BJ (cell line): ENCODE data around the gene SPINK8. TPM values are rescaled to one million over a fixed set of nuclear protein-coding genes. Genes with fewer than 3 reads are reported as not detected.
A peak's percentile ranks its signal among the peaks of the same experiment; 100 is the strongest.

ENCODE experiments used
- CTCF ChIA-PET: fragments of 350-600 bp; formaldehyde crosslinking; extraction: SDS; loops from one replicate; lab custom pipeline; 2021; ENCODE audit warnings: antibody characterized with exemption, inconsistent platforms; lab: Yijun Ruan, JAX
- POLR2A ChIA-PET: fragments of 300-600 bp; sonication (Branson Sonifier 250); formaldehyde crosslinking; extraction: SDS; loops from one replicate; lab custom pipeline; 2021; ENCODE audit warnings: antibody characterized with exemption; lab: Charles Lee
- DNase-seq: peaks from one replicate; pipeline ENCODE4 v3.0.0-alpha.2; 2011; ENCODE audit warnings: low read depth
- H3K27me3 ChIP-seq: 2 replicates; pipeline ENCODE4 v1.6.0; 2011; ENCODE audit warnings: low read length; ENCODE audit not compliant: control insufficient read depth, insufficient read depth
- H3K36me3 ChIP-seq: 2 replicates; pipeline ENCODE4 v1.5.1; 2011; ENCODE audit warnings: low read length; ENCODE audit not compliant: control insufficient read depth, insufficient read depth
- H3K4me3 ChIP-seq: 2 replicates; pipeline ENCODE4 v1.5.1; 2011; ENCODE audit warnings: low read depth, mild to moderate bottlenecking, control low read depth, low read length
- polyA plus RNA-seq: library from polyadenylated mRNA; depleted of rRNA; stranded (reverse); fragments of >200 nt; gene quantifications from 2 replicates; pipeline ENCODE4 v1.2.3, GENCODE V29; 2011
- TF ChIP-seq, protein P1 (sequence below): IDR thresholded peaks from 2 replicates; pipeline ENCODE4 v1.5.1; 2011; ENCODE audit warnings: low read depth, mild to moderate bottlenecking, control low read depth, inconsistent platforms, low read length, moderate library complexity; ENCODE audit not compliant: insufficient read depth

SPINK8 gene
- polyA plus RNA-seq, 1 experiment = not detected

DNA sequence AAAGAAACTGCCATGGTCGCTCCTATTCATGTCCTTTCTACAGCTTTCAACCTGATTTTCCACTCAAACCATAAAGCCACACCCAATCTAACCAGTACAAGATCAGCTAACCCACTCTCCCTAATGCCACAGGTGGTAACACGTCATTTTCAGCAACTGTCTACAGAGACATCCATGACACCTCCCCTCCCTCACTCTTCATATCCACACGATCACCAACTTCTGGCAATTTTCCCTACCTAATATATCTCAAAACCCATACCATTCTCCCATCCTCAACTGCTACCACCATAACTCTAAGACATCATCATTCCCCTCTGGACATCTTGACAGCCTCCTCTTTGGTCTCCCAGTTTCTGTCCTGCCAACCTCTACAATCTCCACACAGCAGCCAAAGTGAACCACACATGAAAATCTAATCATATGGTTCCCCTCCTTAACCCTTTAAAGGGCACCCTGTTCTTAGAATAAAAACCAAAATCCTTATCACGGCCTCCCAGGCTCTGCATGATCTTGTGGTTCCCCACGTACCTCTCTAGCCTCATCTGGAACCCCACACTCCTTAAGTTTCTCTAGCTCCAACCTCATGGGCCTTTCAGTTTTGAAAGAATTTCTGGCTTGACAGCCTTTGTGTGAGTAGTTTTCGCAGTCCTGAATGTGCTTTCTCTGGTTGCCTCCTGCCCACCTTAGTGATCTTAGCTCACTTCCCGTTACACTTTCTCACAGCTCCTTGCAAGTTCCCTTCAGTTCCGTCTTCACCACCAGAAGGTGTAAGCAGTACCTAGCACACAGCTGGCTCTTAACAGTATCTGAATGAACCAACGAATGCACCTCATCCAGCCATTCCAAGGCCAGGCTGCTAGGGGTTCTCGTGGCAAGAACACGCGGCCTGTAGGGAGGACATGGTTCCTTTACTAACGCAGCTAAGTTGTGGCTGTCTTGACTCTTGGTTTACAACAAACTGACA lies 33.4 kb downstream of the SPINK8 start:
- TF ChIP-seq, protein P1, sequence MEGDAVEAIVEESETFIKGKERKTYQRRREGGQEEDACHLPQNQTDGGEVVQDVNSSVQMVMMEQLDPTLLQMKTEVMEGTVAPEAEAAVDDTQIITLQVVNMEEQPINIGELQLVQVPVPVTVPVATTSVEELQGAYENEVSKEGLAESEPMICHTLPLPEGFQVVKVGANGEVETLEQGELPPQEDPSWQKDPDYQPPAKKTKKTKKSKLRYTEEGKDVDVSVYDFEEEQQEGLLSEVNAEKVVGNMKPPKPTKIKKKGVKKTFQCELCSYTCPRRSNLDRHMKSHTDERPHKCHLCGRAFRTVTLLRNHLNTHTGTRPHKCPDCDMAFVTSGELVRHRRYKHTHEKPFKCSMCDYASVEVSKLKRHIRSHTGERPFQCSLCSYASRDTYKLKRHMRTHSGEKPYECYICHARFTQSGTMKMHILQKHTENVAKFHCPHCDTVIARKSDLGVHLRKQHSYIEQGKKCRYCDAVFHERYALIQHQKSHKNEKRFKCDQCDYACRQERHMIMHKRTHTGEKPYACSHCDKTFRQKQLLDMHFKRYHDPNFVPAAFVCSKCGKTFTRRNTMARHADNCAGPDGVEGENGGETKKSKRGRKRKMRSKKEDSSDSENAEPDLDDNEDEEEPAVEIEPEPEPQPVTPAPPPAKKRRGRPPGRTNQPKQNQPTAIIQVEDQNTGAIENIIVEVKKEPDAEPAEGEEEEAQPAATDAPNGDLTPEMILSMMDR = no peak
- DNase-seq = no peak
- H3K4me3 ChIP-seq = peak overlapping the region; percentile 93
- H3K36me3 ChIP-seq = peaks cover 11% of the 10 kb centered on the region
- POLR2A ChIA-PET = interaction anchor here (0.6 kb wide), 1 partner anchor 146 kb away, joined by 3 read pairs; no protein-coding TSS in a partner anchor
- H3K27me3 ChIP-seq = no peaks in the 10 kb centered on the region
- CTCF ChIA-PET = interaction anchor here (0.7 to 3.9 kb wide), 3 partner anchors 101 to 136 kb away, joined by 3 to 14 read pairs (median 3); no protein-coding TSS in a partner anchor

DNA sequence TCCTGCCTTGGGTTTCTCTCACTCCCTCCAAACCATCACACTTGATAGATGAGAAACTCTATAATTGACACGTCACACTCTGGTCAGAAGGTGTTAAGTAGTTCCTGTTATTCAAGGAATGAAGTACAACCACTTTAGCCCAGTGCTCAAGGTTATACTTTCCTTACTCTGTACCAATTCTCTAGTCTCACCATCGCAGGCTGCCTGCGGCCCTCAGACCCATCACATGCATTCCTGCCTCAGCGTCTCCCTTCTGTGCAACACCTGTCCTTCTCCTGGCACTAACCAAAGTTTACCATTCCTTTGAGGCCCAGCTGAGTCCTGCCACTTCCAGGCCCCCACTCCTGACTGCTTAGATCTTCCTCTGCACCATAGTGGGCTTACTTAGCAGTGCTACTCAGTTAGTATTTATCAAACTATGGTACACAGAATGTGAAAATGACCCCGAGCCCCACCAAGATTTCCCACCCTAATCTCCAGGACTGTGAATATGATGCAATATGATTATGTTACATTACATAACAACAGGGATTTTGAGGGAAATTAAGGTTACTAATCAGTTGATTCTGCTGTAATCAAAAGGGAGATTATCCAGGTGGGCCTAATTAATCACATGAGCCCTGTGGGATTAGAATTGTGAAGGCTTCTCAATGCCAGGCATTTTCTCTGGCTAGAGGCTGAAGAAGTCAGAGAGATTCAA lies 36.2 kb downstream of the SPINK8 start:
- peaks cover 15% of the 10 kb centered on the region for H3K36me3 ChIP-seq
- no peak for DNase-seq
- TF ChIP-seq, protein P1 = no peak
- H3K4me3 ChIP-seq = no peak overlapping the region
- no peaks in the 10 kb centered on the region for H3K27me3 ChIP-seq
- ChIA-PET POLR2A (no interaction called here), CTCF (interaction anchor here (3.9 kb wide), 1 partner anchor 139 kb away, joined by 14 read pairs; no protein-coding TSS in a partner anchor)

DNA sequence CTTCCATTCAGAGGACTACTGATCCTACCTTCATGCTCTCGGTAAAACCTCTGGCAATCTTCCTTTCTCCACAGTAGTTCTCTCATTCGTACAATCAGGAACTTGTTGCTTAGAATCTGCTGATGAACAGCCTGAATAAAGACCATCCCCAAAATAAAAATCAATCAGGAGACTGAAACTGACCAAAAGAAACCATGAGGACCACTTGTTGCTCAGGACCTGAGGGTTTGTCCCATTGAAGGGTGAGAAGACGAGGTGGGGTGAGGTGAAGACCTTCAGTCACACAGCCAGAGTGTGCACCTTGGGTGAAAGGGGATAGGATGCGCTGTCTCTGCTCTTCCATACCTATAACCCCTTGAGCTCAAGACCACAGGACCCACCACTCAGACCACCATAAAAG lies 36.8 kb downstream of the SPINK8 start:
- TF ChIP-seq, protein P1 = no peak
- ChIA-PET POLR2A (no interaction called here), CTCF (no interaction called here)
- no peak overlapping the region for H3K4me3 ChIP-seq
- DNase-seq = no peak
- peaks cover 15% of the 10 kb centered on the region for H3K36me3 ChIP-seq
- no peaks in the 10 kb centered on the region for H3K27me3 ChIP-seq

DNA sequence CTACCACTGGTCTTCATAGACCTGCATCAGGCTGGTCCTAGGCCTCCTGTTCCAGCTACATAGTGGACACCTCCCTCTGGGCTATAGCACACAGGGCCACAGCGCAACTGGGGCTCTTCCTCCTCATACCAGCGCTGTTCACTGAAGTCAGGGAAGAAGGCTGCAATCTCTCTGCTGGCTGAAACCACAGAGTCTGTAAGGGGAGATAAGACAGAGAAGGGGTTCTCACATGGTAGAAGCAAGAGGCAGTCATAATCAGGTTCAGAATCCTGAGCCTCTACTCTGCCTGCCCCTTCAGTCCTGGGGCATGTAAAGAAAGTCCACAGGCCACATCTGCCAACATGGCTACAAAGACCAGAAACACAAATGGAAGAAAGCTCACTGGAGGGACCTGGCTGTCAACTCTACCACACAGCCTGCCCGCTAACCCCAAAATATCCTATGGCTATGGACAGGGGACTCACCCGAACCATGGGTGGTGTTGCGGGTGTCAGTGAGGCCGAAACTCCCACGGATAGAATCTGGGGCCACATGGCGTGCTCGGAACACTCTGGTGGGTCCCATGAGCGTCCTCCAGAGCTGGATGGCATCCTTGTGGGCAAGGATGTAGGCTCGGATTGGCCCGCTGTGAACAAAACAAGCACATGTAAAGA lies 38.7 kb downstream of the SPINK8 start:
- Histone ChIP-seq H3K4me3 (no peak overlapping the region), H3K27me3 (no peaks in the 10 kb centered on the region), H3K36me3 (peaks cover 15% of the 10 kb centered on the region)
- TF ChIP-seq, protein P1 = no peak
- DNase-seq = no peak
- ChIA-PET POLR2A (no interaction called here), CTCF (interaction anchor here (1.2 to 1.5 kb wide), 2 partner anchors 10 to 21 kb away, joined by 3 to 4 read pairs; no protein-coding TSS in a partner anchor)
